Measurements from ENCODE around the gene IFNA1.
"Not testable (repeated sequence)": the region's sequence is repeated elsewhere in the genome, so short reads cannot be mapped to it uniquely, and the experiment has no call there.

IFNA1 gene

GRCh38 chr9:21415493-21416267 is 24.6 kb upstream of the IFNA1 start:
- TF ChIP-seq CTCF (IDR thresholded peaks at IDR 0.05; ENCODE audit: borderline replicate concordance, insufficient read depth, low read depth, low read length) = no peak
- no peak overlapping the region for H3K4me3 ChIP-seq (ENCODE audit: low read depth, low read length)

- no peak overlapping the region for H3K4me3 ChIP-seq (ENCODE audit: low read depth, low read length)
- TF ChIP-seq CTCF (IDR thresholded peaks at IDR 0.05; ENCODE audit: borderline replicate concordance, insufficient read depth, low read depth, low read length) = no peak
These were observed 12.0 kb upstream of the IFNA1 start for GRCh38 chr9:21428235-21428634.

- TF ChIP-seq CTCF (IDR thresholded peaks at IDR 0.05; ENCODE audit: borderline replicate concordance, insufficient read depth, low read depth, low read length) = no peak
- H3K4me3 ChIP-seq (ENCODE audit: low read depth, low read length) = no peak overlapping the region
These were observed 11.0 kb upstream of the IFNA1 start for GRCh38 chr9:21429191-21429590.

- H3K4me3 ChIP-seq (ENCODE audit: low read depth, low read length) = no peak overlapping the region
- TF ChIP-seq CTCF (IDR thresholded peaks at IDR 0.05; ENCODE audit: borderline replicate concordance, insufficient read depth, low read depth, low read length) = no peak
These were observed 7.4 kb upstream of the IFNA1 start for GRCh38 chr9:21432672-21433425.

- H3K4me3 ChIP-seq (ENCODE audit: low read depth, low read length) = no peak overlapping the region
- peak; percentile 50; the same call in 1 of the 2 replicates for TF ChIP-seq CTCF (IDR thresholded peaks at IDR 0.05; ENCODE audit: borderline replicate concordance, insufficient read depth, low read depth, low read length)
These were observed 5.8 kb upstream of the IFNA1 start for GRCh38 chr9:21434202-21435014.

GRCh38 chr9:21435015-21435383 is 5.2 kb upstream of the IFNA1 start:
- not testable (repeated sequence) for H3K4me3 ChIP-seq (ENCODE audit: low read depth, low read length)

- no peak overlapping the region for H3K4me3 ChIP-seq (ENCODE audit: low read depth, low read length)
- no peak for TF ChIP-seq CTCF (IDR thresholded peaks at IDR 0.05; ENCODE audit: borderline replicate concordance, insufficient read depth, low read depth, low read length)
These were observed 3.8 kb downstream of the IFNA1 start for GRCh38 chr9:21443849-21444625.

- H3K4me3 ChIP-seq (ENCODE audit: low read depth, low read length) = not testable (repeated sequence)
These were observed 9.1 kb downstream of the IFNA1 start for GRCh38 chr9:21449312-21449711.

Data from GM12875 (cell line).